HuH-7.5 (cell line): ENCODE results near the gene SNAPC4.

Experiments
- DNase-seq: peaks from one replicate; pipeline ENCODE4 v3.0.0; 2011; ENCODE audit warnings: low spot score

The SNAPC4 gene

GRCh38 chr9:136392538-136393449 is 7.2 kb downstream of the SNAPC4 start:
- DNase-seq, result no peak

GRCh38 chr9:136391737-136392537 is 8.0 kb downstream of the SNAPC4 start:
- DNase-seq, result no peak

GRCh38 chr9:136389396-136389795 is 10.6 kb downstream of the SNAPC4 start:
- no peak for DNase-seq

GRCh38 chr9:136387217-136387616 is 12.8 kb downstream of the SNAPC4 start:
- DNase-seq, result no peak

GRCh38 chr9:136386018-136386417 is 14.0 kb downstream of the SNAPC4 start:
- no peak for DNase-seq

GRCh38 chr9:136385015-136385414 is 15.0 kb downstream of the SNAPC4 start:
- no peak for DNase-seq

GRCh38 chr9:136383436-136383835 is 16.5 kb downstream of the SNAPC4 start:
- no peak for DNase-seq

GRCh38 chr9:136381966-136382513 is 17.9 kb downstream of the SNAPC4 start:
- no peak for DNase-seq

- DNase-seq, result no peak
Measured at GRCh38 chr9:136381311-136381710, 18.7 kb downstream of the SNAPC4 start.

GRCh38 chr9:136380381-136380780 is 19.6 kb downstream of the SNAPC4 start:
- DNase-seq, result no peak

- DNase-seq, result no peak
Measured at GRCh38 chr9:136379891-136380290, 20.1 kb downstream of the SNAPC4 start.

GRCh38 chr9:136379401-136379800 is 20.6 kb downstream of the SNAPC4 start:
- DNase-seq, result no peak

- DNase-seq, result no peak
Measured at GRCh38 chr9:136379003-136379287, 21.0 kb downstream of the SNAPC4 start.

- no peak for DNase-seq
Measured at GRCh38 chr9:136378170-136379002, 21.6 kb downstream of the SNAPC4 start.

GRCh38 chr9:136377341-136378169 is 22.4 kb downstream of the SNAPC4 start:
- DNase-seq, result no peak

- no peak for DNase-seq
Measured at GRCh38 chr9:136376457-136376856, 23.5 kb downstream of the SNAPC4 start.

GRCh38 chr9:136375096-136375495 is 24.9 kb downstream of the SNAPC4 start:
- no peak for DNase-seq

GRCh38 chr9:136374183-136374575 is 25.8 kb downstream of the SNAPC4 start:
- no peak for DNase-seq

- DNase-seq, result no peak
Measured at GRCh38 chr9:136373300-136374182, 26.4 kb downstream of the SNAPC4 start, which contains the start of gene CARD9. Gene CARD9, minus strand, starts transcription at chr9:136373669. Its CDS starts 1,591 bp downstream, at chr9:136372078.
